Measurements from ENCODE around the gene AADACL4.

GRCh38 chr1:12678820-12679219, 34.9 kb downstream of the AADACL4 start:
- no peak for TF ChIP-seq CTCF (IDR thresholded peaks at IDR 0.05; ENCODE audit: low read depth, low read length)
- no peak for TF ChIP-seq EZH2phosphoT487 (IDR thresholded peaks at IDR 0.05; ENCODE audit: low read depth)

All from OCI-LY3 (cell line).